PC-9 (cell line): Measurements from ENCODE around the gene BIRC5. TPM values are rescaled to one million over a fixed set of nuclear protein-coding genes. Genes with fewer than 3 reads are reported as not detected.

Experiments
- BruUV-seq: library from RNA; stranded (reverse); fragments of 400-500 nt; replicated peaks from 2 replicates; lab custom pipeline; 2021; lab: Mats Ljungman, UMichigan
- CTCF ChIA-PET: fragments of 300-600 bp; sonication (Branson Sonifier 250); formaldehyde crosslinking; loops from one replicate; lab custom pipeline; 2022; ENCODE audit warnings: antibody characterized with exemption; lab: Charles Lee
- POLR2A ChIA-PET: fragments of 300-600 bp; sonication (Branson Sonifier 250); formaldehyde crosslinking; loops from one replicate; lab custom pipeline; 2022; ENCODE audit warnings: antibody characterized with exemption; ENCODE audit not compliant: unreplicated experiment; lab: Charles Lee
- DNase-seq, 2 experiments: peaks; one replicate each; pipeline versions ENCODE4 v3.0.0 to v3.0.0-alpha.2; 2015 to 2022; ENCODE audit warnings: mixed read lengths in 1 of 2
- H2AFZ ChIP-seq: fragments of 200-600 bp; sonication (generic); 2 replicates; pipeline ENCODE4 v1.8.1; 2017; ENCODE audit warnings: antibody characterized with exemption
- H3F3A ChIP-seq: fragments of 200-600 bp; sonication (generic); 2 replicates; pipeline ENCODE4 v1.8.1; 2017; ENCODE audit warnings: antibody characterized with exemption, mild to moderate bottlenecking, low read depth; ENCODE audit not compliant: insufficient read depth
- H3K27ac ChIP-seq: fragments of 200-600 bp; sonication (generic); 2 replicates; pipeline ENCODE4 v1.6.1; 2016; ENCODE audit warnings: mixed run types
- H3K27me3 ChIP-seq: fragments of 200-600 bp; sonication (generic); 2 replicates; pipeline ENCODE4 v1.6.1; 2016; ENCODE audit warnings: low read depth, mixed run types; ENCODE audit not compliant: insufficient read depth
- H3K36me3 ChIP-seq: fragments of 200-600 bp; sonication (generic); 2 replicates; pipeline ENCODE4 v1.6.1; 2016; ENCODE audit warnings: low read depth, mixed run types
- H3K4me1 ChIP-seq: fragments of 200-600 bp; sonication (generic); replicated peaks from 2 replicates; pipeline ENCODE4 v1.6.1; 2016; ENCODE audit warnings: mixed run types; ENCODE audit not compliant: insufficient read depth
- H3K4me2 ChIP-seq: fragments of 200-600 bp; sonication (generic); 2 replicates; pipeline ENCODE4 v1.6.1; 2017; ENCODE audit warnings: mixed run types
- H3K4me3 ChIP-seq: fragments of 200-600 bp; sonication (generic); 2 replicates; pipeline ENCODE4 v1.6.1; 2016; ENCODE audit warnings: mixed run types
- H3K79me2 ChIP-seq: fragments of 200-600 bp; sonication (generic); 2 replicates; pipeline ENCODE4 v1.6.1; 2017; ENCODE audit warnings: low read depth, mixed run types
- H3K9me2 ChIP-seq: fragments of 200-600 bp; sonication (generic); 2 replicates; pipeline ENCODE4 v1.8.1; 2017; ENCODE audit warnings: mild to moderate bottlenecking; ENCODE audit not compliant: insufficient read depth
- H3K9me3 ChIP-seq: fragments of 200-600 bp; sonication (generic); 2 replicates; pipeline ENCODE4 v1.8.1; 2016; ENCODE audit warnings: low read depth; ENCODE audit not compliant: insufficient read depth
- H4K20me1 ChIP-seq: fragments of 200-600 bp; sonication (generic); 2 replicates; pipeline ENCODE4 v1.8.1; 2017; ENCODE audit not compliant: insufficient read depth
- CTCF ChIP-seq: fragments of 200-600 bp; sonication (generic); conservative IDR thresholded peaks from 2 replicates; pipeline ENCODE4 v1.6.1; 2017; ENCODE audit warnings: mixed run types, antibody characterized with exemption, mild to moderate bottlenecking, moderate library complexity
- EZH2 ChIP-seq: fragments of 200-600 bp; sonication (generic); IDR thresholded peaks from 2 replicates; pipeline ENCODE4 v1.8.0; 2017; ENCODE audit warnings: antibody characterized with exemption, low read depth
- intact Hi-C: fragments of 100-400 bp; cut with micrococcal nuclease; formaldehyde crosslinking; loops from one replicate; pipeline ENCODE4 v1.10.0; 2022; ENCODE audit not compliant: unreplicated experiment
- total RNA-seq: library from RNA; stranded (reverse); gene quantifications from 2 replicates; pipeline ENCODE4 v1.2.3, GENCODE V29; 2021

The BIRC5 gene
- total RNA-seq, 1 experiment from 2014 or later = 91.0 TPM

GRCh38 chr17:78180083-78180482 lies 34.0 kb upstream of the BIRC5 start:
- Histone ChIP-seq H3K27ac (no peak overlapping the region), H4K20me1 (no peaks in the 10 kb centered on the region)
- CTCF ChIA-PET = no interaction called here

DNA sequence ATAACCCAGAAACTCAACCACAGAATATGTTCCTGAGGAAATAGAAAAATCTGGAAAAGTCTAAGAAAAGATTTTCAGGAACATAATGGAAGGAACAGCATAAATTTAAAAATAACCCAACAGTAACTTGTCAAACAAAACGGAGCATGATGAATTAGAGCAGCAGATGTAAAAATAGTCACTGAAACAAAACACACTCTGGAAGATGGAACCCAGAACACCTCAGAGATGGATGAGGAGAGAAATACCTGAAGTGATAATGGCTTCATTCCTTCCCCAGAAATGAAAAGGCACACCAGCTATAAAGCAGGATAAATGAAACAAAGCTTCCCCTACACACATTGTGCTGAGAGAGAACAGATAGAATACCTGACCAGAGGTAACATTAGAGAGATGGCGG lies 33.5 kb upstream of the BIRC5 start:
- no peaks in the 10 kb centered on the region for H3K36me3 ChIP-seq
- no peaks in the 10 kb centered on the region for H3K4me1 ChIP-seq
- no peak overlapping the region for H3K27ac ChIP-seq
- H3F3A ChIP-seq = peaks cover 6% of the 10 kb centered on the region; the same call in 1 of the 2 replicates
- 0 out of 2 replicates have a peak, but pooled peaks cover 1% of the 10 kb centered on the region for H3K79me2 ChIP-seq
- H3K4me2 ChIP-seq = no peak overlapping the region
- H3K27me3 ChIP-seq = no peaks in the 10 kb centered on the region
- no peaks in the 10 kb centered on the region for H3K9me3 ChIP-seq
- intact Hi-C loops = no loop called here
- DNase-seq = no peak
- H4K20me1 ChIP-seq = no peaks in the 10 kb centered on the region
- ChIA-PET POLR2A (no interaction called here), CTCF (no interaction called here)
- TF ChIP-seq EZH2 (no peak), CTCF (no peak)
- no TSS peak for BruUV-seq
- H2AFZ ChIP-seq = no peak overlapping the region
- no peak overlapping the region for H3K4me3 ChIP-seq
- no peaks in the 10 kb centered on the region for H3K9me2 ChIP-seq

More at GRCh38 chr17:78180083-78180482, 34.0 kb upstream of the BIRC5 start:
- H3F3A ChIP-seq = peaks cover 6% of the 10 kb centered on the region; the same call in 1 of the 2 replicates
- H3K36me3 ChIP-seq = no peaks in the 10 kb centered on the region
- POLR2A ChIA-PET = interaction anchor here (0.6 kb wide), 1 partner anchor 190 kb away, joined by 3 read pairs; no protein-coding TSS in a partner anchor
- no peak overlapping the region for H2AFZ ChIP-seq
- no peaks in the 10 kb centered on the region for H3K4me1 ChIP-seq
- no peaks in the 10 kb centered on the region for H3K9me2 ChIP-seq
- TF ChIP-seq CTCF = no peak
- no peak for TF ChIP-seq EZH2
- no TSS peak for BruUV-seq
- H3K4me2 ChIP-seq = no peak overlapping the region
- no peaks in the 10 kb centered on the region for H3K27me3 ChIP-seq
- no peaks in the 10 kb centered on the region for H3K79me2 ChIP-seq
- no peak overlapping the region for H3K4me3 ChIP-seq
- H3K9me3 ChIP-seq = no peaks in the 10 kb centered on the region
- intact Hi-C loops = no loop called here
- DNase-seq = no peak

DNA sequence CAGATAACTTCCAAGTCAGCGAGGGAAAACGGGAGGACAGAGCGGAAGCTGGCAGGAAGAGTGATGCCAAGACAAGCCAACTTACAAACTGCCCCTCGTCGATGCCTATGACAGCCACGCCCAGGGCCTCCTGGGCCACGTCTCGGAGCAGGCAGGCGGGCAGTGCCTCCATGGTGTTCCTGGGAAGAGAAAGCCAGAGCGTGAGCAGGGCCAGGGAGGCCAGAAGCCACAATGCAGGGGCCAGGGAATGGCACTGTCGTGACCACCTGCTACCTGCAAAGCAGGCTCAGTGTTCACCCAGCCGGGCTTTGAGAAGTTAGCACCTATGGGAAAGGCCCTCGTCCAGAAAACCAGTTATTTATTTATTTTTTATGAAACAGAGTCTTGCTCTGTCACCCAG lies 31.5 kb upstream of the BIRC5 start:
- ChIA-PET POLR2A (interaction anchor here (0.7 kb wide), 1 partner anchor 38 kb away, joined by 4 read pairs; no protein-coding TSS in a partner anchor), CTCF (interaction anchor here (0.6 to 0.7 kb wide), 2 partner anchors 37 to 597 kb away, joined by 4 to 9 read pairs; no protein-coding TSS in a partner anchor)
- no peaks in the 10 kb centered on the region for H3K9me2 ChIP-seq
- intact Hi-C loops = no loop called here
- H3K36me3 ChIP-seq = no peaks in the 10 kb centered on the region
- peaks cover 9% of the 10 kb centered on the region; the same call in 1 of the 2 replicates for H3K79me2 ChIP-seq
- no peak for TF ChIP-seq CTCF
- TF ChIP-seq EZH2 = no peak
- H3K4me3 ChIP-seq = no peak overlapping the region
- H3K4me2 ChIP-seq = no peak overlapping the region
- no peak for DNase-seq
- H4K20me1 ChIP-seq = no peaks in the 10 kb centered on the region
- H3K27me3 ChIP-seq = no peaks in the 10 kb centered on the region
- peaks cover 6% of the 10 kb centered on the region; the same call in 1 of the 2 replicates for H3F3A ChIP-seq
- no TSS peak for BruUV-seq
- no peak overlapping the region for H3K27ac ChIP-seq
- H3K4me1 ChIP-seq = peaks cover 4% of the 10 kb centered on the region
- H2AFZ ChIP-seq = no peak overlapping the region
- no peaks in the 10 kb centered on the region for H3K9me3 ChIP-seq
